Uterus (tissue), 4 donors: ENCODE data around the gene PAFAH1B2. TPM values are rescaled to one million over a fixed set of nuclear protein-coding genes. Genes with fewer than 3 reads are reported as not detected.
A peak's percentile ranks its signal among the peaks of the same experiment; 100 is the strongest.
"Not testable (repeated sequence)": the region's sequence is repeated elsewhere in the genome, so short reads cannot be mapped to it uniquely, and the experiment has no call there.

Source experiments
- DNase-seq, 2 donors: peaks; one replicate each; pipeline ENCODE4 v3.0.0-alpha.2; 2019 to 2020
- H3K27ac ChIP-seq, 2 donors: fragments of 200-600 bp; sonication (generic); 1 replicate in 1 of 2; 2 replicates in 1 of 2; pipeline ENCODE4 v1.5.1; 2016 to 2018
- H3K27me3 ChIP-seq, 2 donors: fragments of 200-600 bp; sonication (generic); one replicate each; pipeline ENCODE4 v1.5.1; 2018 to 2019; ENCODE audit warnings: control low read depth in 1 of 2
- H3K36me3 ChIP-seq, 2 donors: fragments of 200-600 bp; sonication (generic); one replicate each; pipeline ENCODE4 v1.5.1; 2019; ENCODE audit warnings: control low read depth in 1 of 2
- H3K4me1 ChIP-seq, 2 donors: fragments of 200-600 bp; sonication (generic); one replicate each; pipeline ENCODE4 v1.5.1; 2018 to 2019; ENCODE audit warnings: control low read depth in 1 of 2
- H3K4me3 ChIP-seq, 2 donors: fragments of 200-600 bp; sonication (generic); 1 replicate in 1 of 2; 2 replicates in 1 of 2; pipeline ENCODE4 v1.5.1; 2018 to 2019; ENCODE audit warnings: mild to moderate bottlenecking in 1 of 2
- H3K9me3 ChIP-seq, 2 donors: fragments of 200-600 bp; sonication (generic); one replicate each; pipeline ENCODE4 v1.5.1; 2019; ENCODE audit warnings: control low read depth in 1 of 2
- CTCF ChIP-seq, 4 experiments: fragments of 200-600 bp in 2 of 4; fragments of 450-650 bp in 2 of 4; sonication (generic) in 2 of 4; IDR thresholded peaks; one replicate each; pipeline ENCODE4 v1.5.1; 2016 to 2019; ENCODE audit warnings: antibody characterized with exemption in 4 of 4, mild to moderate bottlenecking in 2 of 4, moderate library complexity in 1 of 4
- POLR2A ChIP-seq, 2 donors: fragments of 450-650 bp; IDR thresholded peaks; one replicate each; pipeline ENCODE4 v1.6.1; 2016; ENCODE audit warnings: antibody characterized with exemption in 2 of 2, mild to moderate bottlenecking in 1 of 2, moderate library complexity in 1 of 2
- intact Hi-C: fragments of 100-400 bp; cut with DNase I; formaldehyde crosslinking; loops from one replicate; pipeline ENCODE4 v1.15.1; 2023; ENCODE audit warnings: low total_unique reads
- total RNA-seq, 4 donors: library from RNA; depleted of rRNA in 3 of 4; stranded (reverse); fragments of >200 nt in 3 of 4; gene quantifications; one replicate each; pipeline versions ENCODE4 v1.1.0 to v1.2.4, GENCODE V29; 2014 to 2023
- donor health status: DM: yes; HTN: yes; CAD: no.

Gene PAFAH1B2
- total RNA-seq, 4 donors from 2014 or later: 62.8 to 154 (median 128) TPM

GRCh38 chr11:117208710-117209109 lies 64.6 kb downstream of the PAFAH1B2 start:
- peak in 1 of 2 donors; percentile 69 for DNase-seq
- H3K4me3 ChIP-seq, intact Hi-C loops, H3K27ac ChIP-seq, H3K9me3 ChIP-seq, H3K27me3 ChIP-seq, H3K36me3 ChIP-seq: not testable (repeated sequence)
- H3K4me1 ChIP-seq: peaks cover 0 to 12% of the 10 kb centered on the region in 2 donors
- peak in 2 of 4 experiments; percentile 5 to 31 for TF ChIP-seq CTCF (IDR thresholded peaks at IDR 0.05)

- H3K27me3 ChIP-seq, H3K9me3 ChIP-seq, H3K4me1 ChIP-seq, H3K36me3 ChIP-seq, intact Hi-C loops, H3K4me3 ChIP-seq, DNase-seq: not testable (repeated sequence)
- peak overlapping the region in 1 of 2 donors; percentile 30 for H3K27ac ChIP-seq
Measured at GRCh38 chr11:117209351-117210125, 65.5 kb downstream of the PAFAH1B2 start.

- Histone ChIP-seq H3K9me3 (no peaks in the 10 kb centered on the region), H3K27me3 (no peaks in the 10 kb centered on the region), H3K4me3 (no peak overlapping the region), H3K36me3 (no peaks in the 10 kb centered on the region), H3K4me1 (no peaks in the 10 kb centered on the region), H3K27ac (no peak overlapping the region)
- no peak for DNase-seq
- intact Hi-C loops: no loop called here
- TF ChIP-seq CTCF (IDR thresholded peaks at IDR 0.05) (no peak), POLR2A (IDR thresholded peaks at IDR 0.05) (no peak)
Measured at GRCh38 chr11:117210620-117211019, 66.5 kb downstream of the PAFAH1B2 start.

GRCh38 chr11:117212697-117213355 lies 68.7 kb downstream of the PAFAH1B2 start:
- no peaks in the 10 kb centered on the region for H3K36me3 ChIP-seq
- intact Hi-C loops: no loop called here

GRCh38 chr11:117214404-117215110 lies 70.5 kb downstream of the PAFAH1B2 start:
- Histone ChIP-seq H3K36me3 (no peaks in the 10 kb centered on the region), H3K4me1 (peaks cover 10 to 12% of the 10 kb centered on the region in 2 donors), H3K27ac (peak overlapping the region; percentile 8 to 49), H3K4me3 (no peak overlapping the region), H3K9me3 (no peaks in the 10 kb centered on the region), H3K27me3 (no peaks in the 10 kb centered on the region)
- DNase-seq: no peak
- intact Hi-C loops: no loop called here
- TF ChIP-seq CTCF (IDR thresholded peaks at IDR 0.05) (no peak), POLR2A (IDR thresholded peaks at IDR 0.05) (no peak)

More at GRCh38 chr11:117212697-117213355, 68.7 kb downstream of the PAFAH1B2 start:
- Histone ChIP-seq H3K27ac (no peak overlapping the region), H3K27me3 (no peaks in the 10 kb centered on the region), H3K4me1 (peaks cover 0 to 6% of the 10 kb centered on the region in 2 donors), H3K4me3 (no peak overlapping the region), H3K9me3 (no peaks in the 10 kb centered on the region)
- no peak for TF ChIP-seq CTCF (IDR thresholded peaks at IDR 0.05)
- no peak for TF ChIP-seq POLR2A (IDR thresholded peaks at IDR 0.05)
- DNase-seq: no peak
